Liver (tissue), 9 donors: ENCODE measurements around the gene TM4SF1. TPM values are rescaled to one million over a fixed set of nuclear protein-coding genes. Genes with fewer than 3 reads are reported as not detected.

Experiments used
- DNase-seq: peaks from one replicate; pipeline ENCODE4 v3.0.0-alpha.2; 2017; ENCODE audit warnings: low spot score
- H3K27ac ChIP-seq, 2 donors: one replicate each; pipeline ENCODE4 v1.7.0; 2013; ENCODE audit warnings: inconsistent platforms in 2 of 2, low read length in 2 of 2, control low read depth in 1 of 2, low read depth in 1 of 2, mild to moderate bottlenecking in 1 of 2
- H3K27me3 ChIP-seq, 4 donors: one replicate each; pipeline versions ENCODE4 v1.6.1 to v1.7.0; 2013; ENCODE audit warnings: low read length in 3 of 4, inconsistent platforms in 1 of 4, mild to moderate bottlenecking in 1 of 4, moderate library complexity in 1 of 4; ENCODE audit not compliant: control insufficient read depth in 4 of 4, insufficient read depth in 4 of 4
- H3K36me3 ChIP-seq, 4 donors: one replicate each; pipeline versions ENCODE4 v1.6.1 to v1.7.0; 2013; ENCODE audit warnings: low read length in 3 of 4, mild to moderate bottlenecking in 3 of 4, low read depth in 1 of 4, moderate library complexity in 1 of 4; ENCODE audit not compliant: control insufficient read depth in 4 of 4, insufficient read depth in 3 of 4
- H3K4me1 ChIP-seq, 4 donors: one replicate each; pipeline versions ENCODE4 v1.6.1 to v1.7.0; 2013; ENCODE audit warnings: low read length in 3 of 4, mild to moderate bottlenecking in 3 of 4, moderate library complexity in 1 of 4; ENCODE audit not compliant: control insufficient read depth in 4 of 4, insufficient read depth in 4 of 4
- H3K4me3 ChIP-seq, 3 donors: one replicate each; pipeline versions ENCODE4 v1.6.1 to v1.7.0; 2013; ENCODE audit warnings: low read length in 3 of 3, control low read depth in 1 of 3, low read depth in 1 of 3, mild to moderate bottlenecking in 1 of 3
- H3K9ac ChIP-seq, 2 donors: one replicate each; pipeline ENCODE4 v1.7.0; 2013; ENCODE audit warnings: low read length in 2 of 2, mild to moderate bottlenecking in 2 of 2, moderate library complexity in 2 of 2, control low read depth in 1 of 2, low read depth in 1 of 2
- H3K9me3 ChIP-seq, 4 donors: one replicate each; pipeline versions ENCODE4 v1.6.1 to v1.7.0; 2013; ENCODE audit warnings: low read length in 3 of 4; ENCODE audit not compliant: control insufficient read depth in 4 of 4
- FOXA2 ChIP-seq: IDR thresholded peaks from 2 replicates; pipeline ENCODE4 v1.6.1; 2016; ENCODE audit warnings: antibody characterized with exemption
- HNF4A ChIP-seq, 2 donors: conservative IDR thresholded peaks; 2 replicates each; pipeline ENCODE4 v1.6.1; 2016; ENCODE audit warnings: antibody characterized with exemption in 2 of 2, mild to moderate bottlenecking in 2 of 2
- HNF4G ChIP-seq: IDR thresholded peaks from 2 replicates; pipeline ENCODE4 v1.6.1; 2016; ENCODE audit warnings: antibody characterized with exemption
- JUND ChIP-seq, 2 donors: IDR thresholded peaks; 2 replicates each; pipeline ENCODE4 v1.6.1; 2016; ENCODE audit warnings: antibody characterized with exemption in 2 of 2
- NR2F2 ChIP-seq: IDR thresholded peaks from 2 replicates; pipeline ENCODE4 v1.6.1; 2016; ENCODE audit warnings: antibody characterized with exemption
- RAD21 ChIP-seq, 2 donors: IDR thresholded peaks; 2 replicates each; pipeline ENCODE4 v1.6.1; 2016; ENCODE audit warnings: antibody characterized with exemption in 2 of 2, mild to moderate bottlenecking in 2 of 2
- RXRA ChIP-seq, 2 donors: IDR thresholded peaks; 2 replicates each; pipeline ENCODE4 v1.6.1; 2017 to 2018; ENCODE audit warnings: antibody characterized with exemption in 2 of 2, mild to moderate bottlenecking in 1 of 2
- SP1 ChIP-seq: IDR thresholded peaks from 2 replicates; pipeline ENCODE4 v1.6.1; 2018; ENCODE audit warnings: antibody characterized with exemption, mild to moderate bottlenecking
- YY1 ChIP-seq: IDR thresholded peaks from 2 replicates; pipeline ENCODE4 v1.6.1; 2016; ENCODE audit warnings: antibody characterized with exemption, mild to moderate bottlenecking
- WGBS: extraction: QIAGEN DNeasy Blood & Tissue Kit; methylation state at CpG from one replicate; pipeline ENCODE4 v1.1.7; 2013; 5-methylcytosine and 5-hydroxymethylcytosine counted together
- polyA plus RNA-seq, 2 donors: library from polyadenylated mRNA; stranded (reverse) in 1 of 2; unstranded in 1 of 2; fragments of 200-250 nt in 1 of 2; fragments of >200 nt in 1 of 2; fragmentation: Nextera tagmentation in 1 of 2; extraction: Ambion mirVana in 1 of 2; gene quantifications; one replicate each; pipeline versions ENCODE4 v1.2.1 to v1.2.3, GENCODE V29; 2013 to 2015
- total RNA-seq, 2 donors: library from RNA; depleted of rRNA; stranded (reverse); fragments of >200 nt; gene quantifications; one replicate each; pipeline ENCODE4 v1.2.3, GENCODE V29; 2014
- TF ChIP-seq, protein P1 (sequence below): IDR thresholded peaks from 2 replicates; pipeline ENCODE4 v1.6.1; 2016; ENCODE audit warnings: antibody characterized with exemption
- TF ChIP-seq, protein P2 (sequence below): IDR thresholded peaks from 2 replicates; pipeline ENCODE4 v1.6.1; 2016; ENCODE audit warnings: antibody characterized with exemption
- TF ChIP-seq, protein P3 (sequence below): IDR thresholded peaks from 2 replicates; pipeline ENCODE4 v1.6.1; 2016; ENCODE audit warnings: antibody characterized with exemption
- donor health status: healthy.
- donor health status: healthy.
- donor health status: healthy.
- donor health status: healthy.
- donor health status: healthy.

The TM4SF1 gene
- total and polyA plus RNA-seq, 4 donors = 20.0 to 31.5 (median 25.1) TPM

GRCh38 chr3:149397528-149397927 is 20.1 kb upstream of the TM4SF1 start:
- DNase-seq = no peak
- H3K4me1 ChIP-seq = peaks cover 8 to 64% (median 35%) of the 10 kb centered on the region in 4 donors
- no peak overlapping the region for H3K9ac ChIP-seq
- no peak overlapping the region for H3K27ac ChIP-seq
- TF ChIP-seq RAD21 (IDR thresholded peaks at IDR 0.05) (no peak), FOXA2 (no peak)
- 69% methylated on average over 3 of the region's 3 CpGs for WGBS
- no peaks in the 10 kb centered on the region for H3K9me3 ChIP-seq
- no peak overlapping the region for H3K4me3 ChIP-seq
- no peaks in the 10 kb centered on the region for H3K27me3 ChIP-seq
- H3K36me3 ChIP-seq = no peaks in the 10 kb centered on the region

DNA sequence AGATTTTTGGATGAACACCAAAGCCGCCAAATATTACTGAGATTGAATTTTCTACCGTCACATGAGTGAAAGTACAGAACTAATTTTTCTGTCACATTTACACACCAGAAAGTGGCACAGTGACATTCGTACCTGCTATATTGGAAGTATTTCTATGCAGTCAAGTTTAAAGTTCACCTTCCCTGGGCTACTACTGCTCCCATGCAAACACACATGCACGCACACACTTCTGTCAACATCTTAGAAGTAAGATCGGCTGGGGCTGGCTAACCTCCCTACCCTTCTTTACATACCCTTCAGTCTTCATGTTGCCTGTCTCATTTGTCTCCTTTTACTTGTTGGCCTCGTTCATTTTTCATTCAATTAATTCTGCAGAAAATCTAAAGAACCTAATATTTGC is 19.0 kb upstream of the TM4SF1 start:
- no peak overlapping the region for H3K4me3 ChIP-seq
- H3K36me3 ChIP-seq = no peaks in the 10 kb centered on the region
- whole genome bisulfite sequencing = 57% methylated on average over 6 of the region's 6 CpGs
- H3K27me3 ChIP-seq = no peaks in the 10 kb centered on the region
- TF ChIP-seq RXRA (IDR thresholded peaks at IDR 0.05) (peak in 1 of 2 donors; percentile 21), HNF4A (conservative IDR thresholded peaks at IDR 0.05) (peak; percentile 31 to 58), HNF4G (no peak)
- peak overlapping the region; percentile 70 to 73 for H3K27ac ChIP-seq
- DNase-seq = no peak
- H3K4me1 ChIP-seq = peaks cover 8 to 62% (median 34%) of the 10 kb centered on the region in 4 donors
- H3K9me3 ChIP-seq = no peaks in the 10 kb centered on the region
- H3K9ac ChIP-seq = peak overlapping the region in 1 of 2 donors; percentile 74

DNA sequence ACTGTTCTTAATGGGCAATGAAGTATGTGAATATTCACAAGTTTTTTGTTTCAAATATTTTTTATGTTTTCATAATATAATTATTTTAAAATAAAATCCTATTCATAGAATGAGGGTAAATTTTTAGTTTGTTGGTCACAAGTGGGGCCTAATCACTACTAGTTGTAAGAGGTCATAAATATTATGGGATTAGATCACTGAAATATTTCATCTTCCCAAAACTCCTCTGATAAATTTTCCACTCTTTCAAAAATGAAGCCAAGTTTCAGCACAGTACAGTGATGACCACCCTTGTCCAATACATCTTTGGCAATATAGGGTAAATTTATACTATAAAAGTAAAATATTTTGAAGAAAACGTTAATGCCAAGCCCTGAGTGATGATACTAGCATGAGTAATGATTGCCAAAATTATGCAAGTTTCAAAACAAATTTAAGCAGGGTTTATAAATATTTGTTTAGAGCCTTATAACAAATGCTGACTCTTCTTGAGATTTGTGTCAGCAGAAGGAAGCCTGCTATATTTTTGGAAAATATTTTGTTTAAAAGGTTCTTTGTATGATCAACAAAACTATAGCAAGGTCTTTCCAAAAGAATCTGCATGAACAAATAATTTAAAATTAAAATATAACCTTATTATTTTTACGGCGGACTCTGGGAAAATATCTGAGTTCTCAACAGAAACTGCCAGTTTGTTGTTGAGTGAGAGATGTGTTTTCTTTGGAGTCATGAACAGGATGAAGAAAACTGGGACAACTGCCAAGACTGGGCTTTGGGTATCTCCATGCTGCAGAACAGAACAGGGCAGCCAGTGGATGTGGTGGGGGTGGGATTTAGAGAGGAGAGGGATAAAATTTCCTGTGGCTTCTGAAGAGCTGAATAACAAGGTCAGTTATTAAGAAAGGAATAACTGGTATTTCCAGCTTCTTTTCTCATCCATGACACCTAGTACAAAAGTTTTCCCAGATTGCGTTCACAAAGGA is 17.9 kb upstream of the TM4SF1 start:
- H3K9ac ChIP-seq = peak overlapping the region in 1 of 2 donors; percentile 72
- peak overlapping the region; percentile 70 to 73 for H3K27ac ChIP-seq
- no peak overlapping the region for H3K4me3 ChIP-seq
- no peak for DNase-seq
- H3K27me3 ChIP-seq = no peaks in the 10 kb centered on the region
- no peaks in the 10 kb centered on the region for H3K9me3 ChIP-seq
- TF ChIP-seq, protein P1, sequence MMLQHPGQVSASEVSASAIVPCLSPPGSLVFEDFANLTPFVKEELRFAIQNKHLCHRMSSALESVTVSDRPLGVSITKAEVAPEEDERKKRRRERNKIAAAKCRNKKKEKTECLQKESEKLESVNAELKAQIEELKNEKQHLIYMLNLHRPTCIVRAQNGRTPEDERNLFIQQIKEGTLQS = no peak
- TF ChIP-seq, protein P2, sequence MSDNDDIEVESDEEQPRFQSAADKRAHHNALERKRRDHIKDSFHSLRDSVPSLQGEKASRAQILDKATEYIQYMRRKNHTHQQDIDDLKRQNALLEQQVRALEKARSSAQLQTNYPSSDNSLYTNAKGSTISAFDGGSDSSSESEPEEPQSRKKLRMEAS = no peak
- TF ChIP-seq HNF4G (no peak), SP1 (no peak), JUND (IDR thresholded peaks at IDR 0.05) (peak in 1 of 2 donors; percentile 11), YY1 (no peak), NR2F2 (peak; percentile 12), RXRA (IDR thresholded peaks at IDR 0.05) (peak in 1 of 2 donors; percentile 4), RAD21 (IDR thresholded peaks at IDR 0.05) (peak; percentile 27 to 49)
- TF ChIP-seq, protein P3, sequence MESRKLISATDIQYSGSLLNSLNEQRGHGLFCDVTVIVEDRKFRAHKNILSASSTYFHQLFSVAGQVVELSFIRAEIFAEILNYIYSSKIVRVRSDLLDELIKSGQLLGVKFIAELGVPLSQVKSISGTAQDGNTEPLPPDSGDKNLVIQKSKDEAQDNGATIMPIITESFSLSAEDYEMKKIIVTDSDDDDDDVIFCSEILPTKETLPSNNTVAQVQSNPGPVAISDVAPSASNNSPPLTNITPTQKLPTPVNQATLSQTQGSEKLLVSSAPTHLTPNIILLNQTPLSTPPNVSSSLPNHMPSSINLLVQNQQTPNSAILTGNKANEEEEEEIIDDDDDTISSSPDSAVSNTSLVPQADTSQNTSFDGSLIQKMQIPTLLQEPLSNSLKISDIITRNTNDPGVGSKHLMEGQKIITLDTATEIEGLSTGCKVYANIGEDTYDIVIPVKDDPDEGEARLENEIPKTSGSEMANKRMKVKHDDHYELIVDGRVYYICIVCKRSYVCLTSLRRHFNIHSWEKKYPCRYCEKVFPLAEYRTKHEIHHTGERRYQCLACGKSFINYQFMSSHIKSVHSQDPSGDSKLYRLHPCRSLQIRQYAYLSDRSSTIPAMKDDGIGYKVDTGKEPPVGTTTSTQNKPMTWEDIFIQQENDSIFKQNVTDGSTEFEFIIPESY = no peak
- no peaks in the 10 kb centered on the region for H3K36me3 ChIP-seq
- WGBS = 40% methylated on average over 4 of the region's 4 CpGs
- peaks cover 8 to 53% (median 31%) of the 10 kb centered on the region in 4 donors for H3K4me1 ChIP-seq
